ENCODE data around the gene ZFYVE28.

The ZFYVE28 gene

GRCh38 chr4:2270341-2271165 lies 147.9 kb downstream of the ZFYVE28 start:
- no peak for DNase-seq (ENCODE audit: low spot score)

- DNase-seq (ENCODE audit: low spot score), result no peak
Observed at GRCh38 chr4:2269618-2270163, 148.8 kb downstream of the ZFYVE28 start.

DNA sequence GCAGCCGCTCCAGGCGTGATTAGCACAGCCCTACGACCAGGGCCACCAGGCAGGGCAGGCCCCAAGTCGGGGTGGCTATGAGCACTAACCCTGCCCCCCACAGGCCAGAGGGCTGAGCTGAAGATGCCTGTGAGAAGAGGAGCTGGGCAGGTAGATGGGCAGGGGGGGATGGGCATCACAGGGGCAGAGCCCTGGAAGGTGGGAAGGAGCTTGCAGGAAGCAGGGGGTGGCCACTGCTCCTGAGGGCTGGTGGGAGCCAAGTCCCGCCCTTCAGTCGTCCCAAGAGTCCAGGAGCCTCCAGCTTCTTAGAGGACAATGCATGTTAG lies 149.3 kb downstream of the ZFYVE28 start:
- no peak for DNase-seq (ENCODE audit: low spot score)

GRCh38 chr4:2268357-2269205 lies 149.9 kb downstream of the ZFYVE28 start:
- DNase-seq (ENCODE audit: low spot score), result no peak

- DNase-seq (ENCODE audit: low spot score), result no peak
Observed at GRCh38 chr4:2267841-2268240, 150.6 kb downstream of the ZFYVE28 start.

DNA sequence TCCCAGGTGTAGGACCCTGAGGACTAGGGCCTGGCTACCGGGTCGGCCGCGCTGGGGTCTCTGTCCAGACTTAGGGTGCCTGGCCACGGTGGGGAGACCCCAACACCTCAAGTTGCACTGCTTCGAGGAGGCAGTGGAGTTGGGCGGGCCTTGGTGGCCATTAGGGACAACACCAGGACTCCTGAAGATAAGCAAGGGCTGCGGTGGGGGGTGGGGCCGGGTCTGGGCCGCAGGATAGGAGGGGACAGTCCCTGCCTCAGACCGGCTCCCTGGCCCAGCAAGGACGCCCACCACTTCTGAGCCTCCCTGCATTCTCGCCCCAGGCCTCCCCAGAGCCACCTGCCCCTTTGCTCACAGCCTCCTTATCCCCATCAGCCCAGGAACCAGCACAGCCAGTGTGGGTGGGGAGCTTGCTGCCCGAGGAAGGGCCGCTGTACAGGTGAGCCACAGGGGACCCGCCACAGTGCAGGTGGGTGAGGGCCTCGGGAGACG lies 151.1 kb downstream of the ZFYVE28 start:
- DNase-seq (ENCODE audit: low spot score), result no peak

- DNase-seq (ENCODE audit: low spot score), result no peak
Observed at GRCh38 chr4:2266821-2267220, 151.6 kb downstream of the ZFYVE28 start.

DNA sequence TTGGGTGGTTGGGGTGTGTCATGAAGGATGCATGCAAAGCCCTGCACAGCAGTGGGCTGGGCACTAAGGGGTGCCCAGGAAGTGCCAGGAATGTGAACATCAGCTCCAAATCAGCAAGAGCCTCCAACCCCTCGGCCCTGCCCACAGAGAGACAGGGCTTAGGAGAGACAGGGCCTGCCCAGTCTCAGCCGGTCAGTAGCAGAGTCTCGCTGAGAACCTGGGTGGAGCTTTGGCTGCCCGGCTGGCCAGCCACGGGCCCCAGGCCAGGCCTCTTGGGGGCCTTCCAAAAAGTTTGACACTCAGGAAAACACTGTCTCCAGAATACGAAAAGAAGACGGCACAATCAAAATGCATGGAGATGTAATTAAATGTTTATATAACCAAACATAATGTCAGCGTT lies 152.3 kb downstream of the ZFYVE28 start:
- DNase-seq (ENCODE audit: low spot score), result no peak

DNA sequence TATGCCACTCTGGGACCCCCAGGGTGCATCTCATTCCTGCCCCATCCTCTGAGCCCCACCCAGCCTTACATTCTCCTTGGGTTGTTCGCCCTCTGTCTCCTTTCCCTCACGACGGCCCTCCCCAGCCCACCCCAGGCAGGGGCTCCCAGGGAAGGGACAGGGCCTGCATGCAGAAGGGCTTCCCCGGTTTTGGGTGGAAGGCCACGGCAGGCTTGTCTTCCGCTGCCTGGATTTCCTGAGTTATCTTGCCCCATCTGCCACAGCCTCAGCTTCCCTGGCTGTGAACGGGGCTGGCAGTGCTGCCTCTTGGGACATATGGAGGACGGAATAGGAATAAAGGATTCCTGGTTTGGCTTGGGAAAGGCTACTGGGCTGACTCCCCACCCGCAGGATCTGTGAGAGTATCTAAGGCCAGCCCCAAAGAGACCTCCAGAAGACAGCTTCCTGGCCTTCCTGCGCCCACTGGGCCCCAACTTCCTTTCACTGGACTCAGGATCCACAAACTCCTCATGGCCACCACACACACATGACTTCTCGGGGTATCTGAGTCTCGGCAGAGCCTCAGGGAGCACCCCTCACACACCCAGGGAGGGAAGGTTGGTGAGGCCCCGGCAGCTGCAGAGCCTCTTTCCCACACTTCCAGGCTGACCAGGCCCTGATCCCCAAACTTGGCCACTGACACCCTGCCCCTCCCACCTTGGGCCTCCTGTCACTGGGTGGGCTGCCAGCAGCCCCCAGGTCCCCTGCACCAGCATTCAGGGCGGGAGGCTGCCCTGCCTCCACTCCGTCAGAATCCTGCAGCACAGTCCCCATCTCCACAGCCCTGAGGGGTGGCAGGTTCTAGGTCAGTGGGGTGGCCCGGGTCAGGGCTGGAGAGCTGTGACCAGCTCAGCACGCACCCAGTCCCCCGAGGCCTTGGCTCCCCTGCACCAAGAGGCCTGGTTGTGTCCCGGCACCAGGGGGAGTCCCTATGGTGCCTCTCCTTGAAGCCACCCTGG lies 153.0 kb downstream of the ZFYVE28 start:
- DNase-seq (ENCODE audit: low spot score), result no peak

DNA sequence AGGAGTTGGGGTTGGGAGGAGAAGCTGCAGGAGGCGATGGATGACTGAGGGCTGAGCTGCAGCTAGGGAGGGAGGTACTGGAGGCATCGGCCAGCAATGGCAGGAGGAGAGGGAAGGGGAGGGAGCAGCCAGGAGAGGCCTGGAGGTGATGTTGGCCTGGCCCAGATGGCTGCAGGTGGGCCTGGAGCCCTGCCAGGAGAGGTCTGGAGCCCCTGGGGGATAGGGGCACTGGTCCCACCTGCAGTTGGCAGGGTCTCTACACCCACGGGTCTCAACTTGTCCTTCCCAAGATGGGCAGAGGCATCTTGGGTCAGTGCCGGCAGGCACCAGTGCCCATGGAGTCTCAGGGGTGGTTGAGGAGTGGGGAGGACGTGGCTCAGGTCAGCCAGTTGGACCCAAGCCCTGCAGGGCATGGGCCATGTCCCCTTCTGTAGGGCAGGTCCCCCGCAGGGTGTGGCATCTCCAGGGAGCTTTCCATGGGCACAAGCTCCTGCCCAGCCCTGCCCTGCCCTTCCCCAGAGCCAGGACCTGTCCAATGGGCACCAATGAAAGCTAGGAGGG lies 153.9 kb downstream of the ZFYVE28 start:
- no peak for DNase-seq (ENCODE audit: low spot score)

DNA sequence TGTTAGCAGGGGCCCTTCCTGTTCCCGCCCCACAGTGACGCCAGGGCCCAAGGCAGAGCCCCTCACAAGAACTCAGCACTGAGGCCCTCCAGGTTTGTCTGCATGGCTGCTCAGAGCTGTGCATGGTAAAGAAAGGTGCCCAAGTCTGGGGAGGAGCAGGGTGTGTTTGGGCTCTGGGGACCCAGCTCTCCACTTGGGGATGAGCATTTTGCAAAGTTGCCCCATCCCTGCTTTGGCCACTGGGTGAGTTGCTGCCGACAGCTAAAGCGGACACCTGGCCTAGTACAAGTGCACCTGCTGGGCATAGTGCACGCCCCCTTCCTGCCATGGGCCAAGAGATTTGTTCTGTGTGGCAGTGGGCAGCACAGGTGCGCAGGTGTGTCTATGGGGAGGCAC lies 154.5 kb downstream of the ZFYVE28 start:
- peak; percentile 39 for DNase-seq (ENCODE audit: low spot score)

DNA sequence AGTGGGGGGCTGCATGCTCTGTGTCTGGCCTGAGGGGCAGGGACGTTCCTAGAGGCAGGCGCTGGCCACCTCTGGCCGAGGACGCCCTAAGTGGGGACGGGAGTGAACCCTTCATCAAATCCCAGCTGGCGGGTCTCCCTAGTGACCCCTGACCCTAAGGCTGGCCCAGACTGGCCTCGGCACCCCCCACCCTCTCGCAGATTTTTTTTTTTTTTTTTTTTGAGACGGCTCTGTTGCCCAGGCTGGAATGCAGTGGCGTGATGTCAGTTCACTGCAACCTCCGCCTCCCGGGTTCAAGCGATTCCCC lies 155.5 kb downstream of the ZFYVE28 start:
- no peak for DNase-seq (ENCODE audit: low spot score)

GRCh38 chr4:2262145-2262943 lies 156.1 kb downstream of the ZFYVE28 start:
- DNase-seq (ENCODE audit: low spot score), result peak; percentile 98

- no peak for DNase-seq (ENCODE audit: low spot score)
Observed at GRCh38 chr4:2261853-2262144, 156.6 kb downstream of the ZFYVE28 start, which contains the start of gene MXD4. TSS of gene MXD4 (minus strand) at chr4:2262109. CDS start at chr4:2261980, 129 bp downstream.

DNA sequence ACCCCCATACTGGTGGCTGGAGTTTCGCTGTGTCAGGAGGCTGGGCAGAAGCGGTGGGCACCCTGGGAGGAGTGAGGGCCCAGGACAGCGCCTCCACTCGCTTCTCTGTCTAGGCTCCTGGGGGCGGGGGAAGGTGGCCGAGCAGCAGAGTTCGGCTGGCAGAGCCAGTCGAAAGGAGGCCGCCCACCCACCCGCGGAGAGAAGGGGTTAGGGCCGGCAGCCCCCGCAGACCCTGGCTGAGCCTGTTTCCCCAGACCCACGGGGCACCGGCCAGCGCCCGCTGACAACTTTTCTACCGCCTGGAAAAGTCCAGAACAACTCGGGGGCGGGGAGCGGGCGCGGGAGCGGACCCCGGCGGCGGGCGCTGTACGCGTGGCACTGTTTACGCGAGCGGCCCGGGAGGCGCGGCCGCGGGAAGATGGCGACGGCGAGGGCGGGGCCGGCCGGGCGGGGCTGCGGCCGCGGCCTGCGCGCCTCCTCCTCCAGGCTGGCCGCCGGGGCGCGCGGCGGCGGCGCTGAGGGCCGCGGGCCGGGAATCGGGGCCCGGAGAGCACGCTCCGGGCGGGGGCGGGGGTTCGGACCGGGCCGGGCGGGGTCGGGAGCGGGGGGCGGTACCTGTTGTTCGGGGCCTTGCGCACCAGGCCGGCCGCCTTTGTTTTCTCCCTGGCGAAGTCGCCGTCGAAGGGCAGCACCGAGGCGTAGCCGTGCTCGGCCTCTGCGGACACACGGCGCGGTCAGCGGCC lies 157.2 kb downstream of the ZFYVE28 start:
- DNase-seq (ENCODE audit: low spot score), result peak; percentile 65

DNA sequence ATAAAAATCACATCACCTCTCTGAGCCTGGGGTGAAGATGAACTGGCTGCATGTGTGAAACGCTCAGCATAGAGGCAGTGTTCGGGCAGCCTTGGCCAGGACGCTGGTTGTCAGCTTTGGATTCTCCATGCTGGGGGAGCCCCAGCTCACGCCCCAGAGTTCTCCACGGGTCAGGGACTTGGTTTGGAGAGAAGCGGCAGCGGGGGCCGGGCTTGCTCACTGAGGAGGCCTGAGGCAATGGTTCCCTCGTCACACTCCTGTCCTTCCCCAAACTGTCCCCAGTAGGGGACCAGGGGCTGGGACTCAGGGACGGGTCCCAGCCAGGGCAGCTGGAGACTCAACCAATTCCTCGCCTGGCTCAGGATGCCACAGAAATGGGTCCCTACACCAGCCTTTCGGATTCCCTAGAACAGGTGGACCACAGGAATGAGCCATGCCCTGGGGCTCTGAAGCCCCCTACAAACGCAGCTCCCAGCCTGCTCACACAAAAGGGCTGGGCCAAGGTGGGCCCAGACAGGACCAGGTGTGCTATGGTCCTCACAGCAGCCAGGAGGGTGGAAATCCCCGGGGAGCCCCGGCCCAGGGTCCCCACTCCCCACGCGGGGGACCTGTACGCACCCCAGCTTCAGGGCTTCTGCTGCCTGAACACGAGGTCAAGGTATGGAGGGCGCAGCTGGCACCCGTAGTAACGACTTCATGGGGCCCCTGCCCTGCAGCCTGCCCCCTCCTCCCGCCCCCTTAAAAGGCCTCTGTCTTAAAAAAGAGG lies 157.9 kb downstream of the ZFYVE28 start:
- no peak for DNase-seq (ENCODE audit: low spot score)

GRCh38 chr4:2259541-2260343 lies 158.7 kb downstream of the ZFYVE28 start:
- no peak for DNase-seq (ENCODE audit: low spot score)

- DNase-seq (ENCODE audit: low spot score), result no peak
Observed at GRCh38 chr4:2259036-2259540, 159.4 kb downstream of the ZFYVE28 start.

All from NAMALWA (cell line).